Endodermal cell (in vitro differentiated cells): ENCODE data around the gene EVI5L. TPM values are rescaled to one million over a fixed set of nuclear protein-coding genes. Genes with fewer than 3 reads are reported as not detected.

Experiments used
- DNase-seq: peaks from one replicate; pipeline ENCODE4 v3.0.0-alpha.2; 2017
- H3K27ac ChIP-seq: 2 replicates; pipeline ENCODE4 v1.5.1; 2013; ENCODE audit warnings: mild to moderate bottlenecking, low read depth, low read length, moderate library complexity
- H3K27me3 ChIP-seq: 2 replicates; pipeline ENCODE4 v1.6.1; 2013; ENCODE audit warnings: mild to moderate bottlenecking, low read length, moderate library complexity; ENCODE audit not compliant: insufficient read depth, control insufficient read depth, poor library complexity, severe bottlenecking
- H3K36me3 ChIP-seq: 2 replicates; pipeline ENCODE4 v1.7.0; 2013; ENCODE audit warnings: mild to moderate bottlenecking, low read length, moderate library complexity; ENCODE audit not compliant: control insufficient read depth, insufficient read depth
- H3K4me1 ChIP-seq: one replicate; pipeline ENCODE4 v1.7.0; 2013; ENCODE audit warnings: low read length; ENCODE audit not compliant: control insufficient read depth, insufficient read depth
- H3K4me3 ChIP-seq: 2 replicates; pipeline ENCODE4 v1.5.1; 2013; ENCODE audit warnings: mild to moderate bottlenecking, low read length, moderate library complexity
- H3K9ac ChIP-seq: 2 replicates; pipeline ENCODE4 v1.6.1; 2013; ENCODE audit warnings: mild to moderate bottlenecking, low read length, moderate library complexity; ENCODE audit not compliant: poor library complexity, severe bottlenecking; ENCODE audit errors: extremely low read depth
- H3K9me3 ChIP-seq: 2 replicates; pipeline ENCODE4 v1.6.1; 2013; ENCODE audit warnings: mild to moderate bottlenecking, low read length, moderate library complexity; ENCODE audit not compliant: control insufficient read depth
- H3K27ac Mint-ChIP-seq: 2 replicates; pipeline ENCODE4 v1.8.0; 2020; ENCODE audit warnings: mixed read lengths
- H3K27me3 Mint-ChIP-seq: 2 replicates; pipeline ENCODE4 v1.8.0; 2021; ENCODE audit warnings: mild to moderate bottlenecking, mixed read lengths; ENCODE audit not compliant: insufficient read depth
- H3K36me3 Mint-ChIP-seq: 2 replicates; pipeline ENCODE4 v1.8.0; 2020; ENCODE audit warnings: low read depth, mixed read lengths
- H3K4me1 Mint-ChIP-seq: 2 replicates; pipeline ENCODE4 v1.8.0; 2020; ENCODE audit warnings: mixed read lengths
- H3K4me3 Mint-ChIP-seq: 2 replicates; pipeline ENCODE4 v1.8.0; 2020; ENCODE audit warnings: mild to moderate bottlenecking, moderate library complexity, mixed read lengths
- H3K9me3 Mint-ChIP-seq: 2 replicates; pipeline ENCODE4 v1.8.0; 2020; ENCODE audit warnings: mild to moderate bottlenecking, mixed read lengths
- CTCF ChIP-seq: fragments of 200-600 bp; sonication (generic); conservative IDR thresholded peaks from 2 replicates; pipeline ENCODE4 v1.5.0; 2021; ENCODE audit warnings: antibody characterized with exemption, mild to moderate bottlenecking
- WGBS, 2 experiments: methylation state at CpG; one replicate each; pipeline versions ENCODE4 v1.1.5 to v1.1.7; 2013; ENCODE audit warnings: missing lambda C conversion rate in 2 of 2, mixed read lengths in 1 of 2; ENCODE audit not compliant: insufficient coverage in 1 of 2, insufficient read length in 1 of 2; 5-methylcytosine and 5-hydroxymethylcytosine counted together
- total RNA-seq, 2 donors: library from RNA; stranded (reverse); fragmentation: NEBNext Ultra II Directional in 1 of 2; extraction: Animal tissue kit (Norgen Biotek cat#: 25700) in 1 of 2; gene quantifications; 2 replicates in 1 of 2; 3 replicates in 1 of 2; pipeline ENCODE4 v1.2.1, GENCODE V29; 2021

EVI5L gene
- total RNA-seq, 2 donors from 2014 or later, result 6.4 to 9.2 TPM

GRCh38 chr19:7822910-7823515 is 7.0 kb upstream of the EVI5L start:
- Histone ChIP-seq H3K4me1 (no peaks in the 10 kb centered on the region), H3K27ac (no peak overlapping the region), H3K36me3 (no peaks in the 10 kb centered on the region), H3K4me3 (no peak overlapping the region), H3K9me3 (no peaks in the 10 kb centered on the region), H3K27me3 (peaks cover 33% of the 10 kb centered on the region), H3K9ac (no peak overlapping the region)
- Mint-ChIP-seq H3K4me1 (no peaks in the 10 kb centered on the region), H3K9me3 (peaks cover 8% of the 10 kb centered on the region), H3K27me3 (peaks cover 63% of the 10 kb centered on the region), H3K36me3 (no peaks in the 10 kb centered on the region), H3K27ac (no peak overlapping the region), H3K4me3 (no peak overlapping the region)
- no peak for DNase-seq
- 91 to 100% methylated on average over 1 to 3 of the region's 4 CpGs for WGBS, 2 experiments
- no peak for TF ChIP-seq CTCF

- no peaks in the 10 kb centered on the region for H3K36me3 ChIP-seq
- H3K4me1 ChIP-seq, result no peaks in the 10 kb centered on the region
- no peaks in the 10 kb centered on the region for H3K9me3 ChIP-seq
- no peak overlapping the region for H3K4me3 Mint-ChIP-seq
- no peak overlapping the region for H3K9ac ChIP-seq
- H3K27ac Mint-ChIP-seq, result no peak overlapping the region
- no peak for TF ChIP-seq CTCF
- WGBS, 2 experiments, result 61 to 77% methylated on average over 7 to 9 of the region's 9 CpGs
- DNase-seq, result no peak
- H3K36me3 Mint-ChIP-seq, result no peaks in the 10 kb centered on the region
- peaks cover under 1% of the 10 kb centered on the region for H3K9me3 Mint-ChIP-seq
- no peak overlapping the region for H3K27ac ChIP-seq
- peaks cover 69% of the 10 kb centered on the region for H3K27me3 Mint-ChIP-seq
- H3K4me3 ChIP-seq, result no peak overlapping the region
- H3K27me3 ChIP-seq, result peaks cover 41% of the 10 kb centered on the region
- no peaks in the 10 kb centered on the region for H3K4me1 Mint-ChIP-seq
Observed at GRCh38 chr19:7823686-7824301, 6.2 kb upstream of the EVI5L start.

GRCh38 chr19:7829166-7829520 is 875 bp upstream of the EVI5L start:
- peaks cover 67% of the 10 kb centered on the region for H3K27me3 Mint-ChIP-seq
- Histone ChIP-seq H3K36me3 (no peaks in the 10 kb centered on the region), H3K4me3 (peak overlapping the region; percentile 74), H3K9ac (no peak overlapping the region), H3K27ac (no peak overlapping the region), H3K4me1 (no peaks in the 10 kb centered on the region), H3K27me3 (peaks cover 32% of the 10 kb centered on the region), H3K9me3 (no peaks in the 10 kb centered on the region)
- TF ChIP-seq CTCF, result no peak
- H3K4me3 Mint-ChIP-seq, result peak overlapping the region; percentile 58
- H3K4me1 Mint-ChIP-seq, result peaks cover 7% of the 10 kb centered on the region
- no peak for DNase-seq
- H3K36me3 Mint-ChIP-seq, result no peaks in the 10 kb centered on the region
- H3K9me3 Mint-ChIP-seq, result no peaks in the 10 kb centered on the region
- H3K27ac Mint-ChIP-seq, result peak overlapping the region; percentile 82
- WGBS, 2 experiments, result 12 to 18% methylated on average over 13 to 18 of the region's 18 CpGs
